Neural progenitor cell (in vitro differentiated cells): Measurements from ENCODE around the gene XYLT1. TPM values are rescaled to one million over a fixed set of nuclear protein-coding genes. Genes with fewer than 3 reads are reported as not detected.

Source experiments
- DNase-seq: peaks from one replicate; pipeline ENCODE4 v3.0.0-alpha.2; 2016; ENCODE audit warnings: low spot score
- H2AFZ ChIP-seq: fragments of 200-600 bp; sonication (generic); replicated peaks from 2 replicates; pipeline ENCODE4 v1.6.1; 2016; ENCODE audit warnings: antibody characterized with exemption
- H3F3A ChIP-seq: fragments of 200-600 bp; sonication (generic); 2 replicates; pipeline ENCODE4 v1.6.1; 2016; ENCODE audit warnings: antibody characterized with exemption, low read depth
- H3K27ac ChIP-seq: fragments of 200-600 bp; sonication (generic); 2 replicates; pipeline ENCODE4 v1.5.1; 2016; ENCODE audit warnings: mild to moderate bottlenecking
- H3K27me3 ChIP-seq: fragments of 200-600 bp; sonication (generic); 2 replicates; pipeline ENCODE4 v1.6.1; 2016; ENCODE audit warnings: mild to moderate bottlenecking, moderate library complexity
- H3K36me3 ChIP-seq: fragments of 200-600 bp; sonication (generic); 2 replicates; pipeline ENCODE4 v1.5.1; 2016
- H3K4me1 ChIP-seq: fragments of 200-600 bp; sonication (generic); 2 replicates; pipeline ENCODE4 v1.6.1; 2016; ENCODE audit warnings: mixed run types
- H3K4me2 ChIP-seq: fragments of 200-600 bp; sonication (generic); 2 replicates; pipeline ENCODE4 v1.6.1; 2016
- H3K4me3 ChIP-seq: fragments of 200-600 bp; sonication (generic); 2 replicates; pipeline ENCODE4 v1.5.1; 2016
- H3K79me2 ChIP-seq: fragments of 200-600 bp; sonication (generic); 2 replicates; pipeline ENCODE4 v1.6.1; 2016; ENCODE audit warnings: low read depth
- H3K9ac ChIP-seq: fragments of 200-600 bp; sonication (generic); 2 replicates; pipeline ENCODE4 v1.6.1; 2016
- H3K9me3 ChIP-seq: fragments of 200-600 bp; sonication (generic); 2 replicates; pipeline ENCODE4 v1.5.1; 2016; ENCODE audit warnings: low read depth
- H4K20me1 ChIP-seq: fragments of 200-600 bp; sonication (generic); 2 replicates; pipeline ENCODE4 v1.6.1; 2016; ENCODE audit warnings: low read depth
- H3K27ac Mint-ChIP-seq: 3 replicates; pipeline ENCODE4 v1.8.0; 2021; ENCODE audit warnings: mixed read lengths
- H3K27me3 Mint-ChIP-seq: 2 replicates; pipeline ENCODE4 v1.8.0; 2022; ENCODE audit warnings: low read depth, mild to moderate bottlenecking, inconsistent platforms, moderate library complexity, mixed read lengths; ENCODE audit not compliant: insufficient read depth
- H3K36me3 Mint-ChIP-seq: 3 replicates; pipeline ENCODE4 v1.8.0; 2021; ENCODE audit warnings: mixed read lengths
- H3K4me1 Mint-ChIP-seq: 3 replicates; pipeline ENCODE4 v1.8.0; 2021; ENCODE audit warnings: mixed read lengths
- H3K4me3 Mint-ChIP-seq: 3 replicates; pipeline ENCODE4 v1.8.0; 2021; ENCODE audit warnings: mild to moderate bottlenecking, moderate library complexity, mixed read lengths
- H3K9me3 Mint-ChIP-seq: 3 replicates; pipeline ENCODE4 v1.8.0; 2020; ENCODE audit warnings: mixed read lengths
- EZH2 ChIP-seq: fragments of 200-600 bp; sonication (generic); IDR thresholded peaks from 2 replicates; pipeline ENCODE4 v1.6.1; 2017; ENCODE audit warnings: antibody characterized with exemption, mild to moderate bottlenecking, moderate library complexity
- EZH2phosphoT487 ChIP-seq: fragments of 200-600 bp; sonication (generic); IDR thresholded peaks from 2 replicates; pipeline ENCODE4 v1.6.1; 2017; ENCODE audit warnings: antibody characterized with exemption
- total RNA-seq: library from RNA; depleted of rRNA; stranded (reverse); fragments of >200 nt; gene quantifications from 2 replicates; pipeline ENCODE4 v1.2.3, GENCODE V29; 2015; ENCODE audit warnings: low replicate concordance
- TF ChIP-seq, protein P1 (sequence below): fragments of 200-600 bp; sonication (generic); IDR thresholded peaks from 2 replicates; pipeline ENCODE4 v1.5.1; 2017; ENCODE audit warnings: antibody characterized with exemption, mild to moderate bottlenecking

The XYLT1 gene
- total RNA-seq, 1 donor from 2014 or later, result 5.9 TPM

DNA sequence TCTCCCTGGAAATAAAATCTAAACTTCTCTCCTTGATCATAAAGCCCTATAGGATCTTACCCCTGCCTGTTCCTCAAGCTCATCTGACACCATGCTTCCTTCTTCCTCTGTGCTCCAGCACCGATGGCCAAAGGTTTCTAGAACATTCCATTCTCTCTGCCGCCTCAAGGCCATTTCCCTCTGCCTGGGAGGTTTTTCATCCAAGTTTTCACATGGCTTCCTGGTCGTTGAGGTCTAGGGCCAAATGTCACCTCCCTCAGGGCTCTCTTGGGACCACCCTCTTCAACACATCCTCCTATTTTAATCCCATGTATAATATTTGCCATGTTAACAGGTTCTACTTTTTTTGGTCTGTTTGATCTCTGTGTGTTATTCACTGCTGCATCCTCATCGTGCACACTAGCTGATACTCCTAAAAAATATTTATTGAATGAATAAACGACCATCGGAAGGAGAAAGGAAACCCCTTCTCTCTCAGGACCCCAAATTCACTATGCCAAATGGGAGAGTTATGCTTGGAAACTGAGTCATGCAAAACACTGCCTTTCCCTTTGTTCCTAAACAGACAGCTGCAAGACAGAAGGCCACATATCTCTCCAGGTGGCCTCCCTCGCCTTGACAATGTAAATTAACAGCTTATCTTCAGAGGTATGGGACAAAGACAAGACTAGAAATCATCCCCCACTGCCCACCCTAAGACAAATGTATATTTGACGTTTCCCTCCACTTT is 78.5 kb downstream of the XYLT1 start:
- Histone ChIP-seq H3K9ac (no peak overlapping the region), H3K27ac (no peak overlapping the region), H3K36me3 (no peaks in the 10 kb centered on the region), H3K27me3 (no peaks in the 10 kb centered on the region), H3K4me2 (peak overlapping the region; percentile 44), H3K9me3 (no peaks in the 10 kb centered on the region), H2AFZ (no peak overlapping the region), H3K79me2 (no peaks in the 10 kb centered on the region), H3F3A (peaks cover 32% of the 10 kb centered on the region), H4K20me1 (no peaks in the 10 kb centered on the region), H3K4me1 (peaks cover 38% of the 10 kb centered on the region), H3K4me3 (no peak overlapping the region)
- Mint-ChIP-seq H3K27me3 (peaks cover 7% of the 10 kb centered on the region), H3K9me3 (no peaks in the 10 kb centered on the region), H3K27ac (no peak overlapping the region), H3K36me3 (peaks cover 2% of the 10 kb centered on the region), H3K4me1 (peaks cover 46% of the 10 kb centered on the region), H3K4me3 (no peak overlapping the region)
- TF ChIP-seq, protein P1, sequence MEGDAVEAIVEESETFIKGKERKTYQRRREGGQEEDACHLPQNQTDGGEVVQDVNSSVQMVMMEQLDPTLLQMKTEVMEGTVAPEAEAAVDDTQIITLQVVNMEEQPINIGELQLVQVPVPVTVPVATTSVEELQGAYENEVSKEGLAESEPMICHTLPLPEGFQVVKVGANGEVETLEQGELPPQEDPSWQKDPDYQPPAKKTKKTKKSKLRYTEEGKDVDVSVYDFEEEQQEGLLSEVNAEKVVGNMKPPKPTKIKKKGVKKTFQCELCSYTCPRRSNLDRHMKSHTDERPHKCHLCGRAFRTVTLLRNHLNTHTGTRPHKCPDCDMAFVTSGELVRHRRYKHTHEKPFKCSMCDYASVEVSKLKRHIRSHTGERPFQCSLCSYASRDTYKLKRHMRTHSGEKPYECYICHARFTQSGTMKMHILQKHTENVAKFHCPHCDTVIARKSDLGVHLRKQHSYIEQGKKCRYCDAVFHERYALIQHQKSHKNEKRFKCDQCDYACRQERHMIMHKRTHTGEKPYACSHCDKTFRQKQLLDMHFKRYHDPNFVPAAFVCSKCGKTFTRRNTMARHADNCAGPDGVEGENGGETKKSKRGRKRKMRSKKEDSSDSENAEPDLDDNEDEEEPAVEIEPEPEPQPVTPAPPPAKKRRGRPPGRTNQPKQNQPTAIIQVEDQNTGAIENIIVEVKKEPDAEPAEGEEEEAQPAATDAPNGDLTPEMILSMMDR, result no peak
- TF ChIP-seq EZH2, result no peak
- TF ChIP-seq EZH2phosphoT487, result no peak
- no peak for DNase-seq

DNA sequence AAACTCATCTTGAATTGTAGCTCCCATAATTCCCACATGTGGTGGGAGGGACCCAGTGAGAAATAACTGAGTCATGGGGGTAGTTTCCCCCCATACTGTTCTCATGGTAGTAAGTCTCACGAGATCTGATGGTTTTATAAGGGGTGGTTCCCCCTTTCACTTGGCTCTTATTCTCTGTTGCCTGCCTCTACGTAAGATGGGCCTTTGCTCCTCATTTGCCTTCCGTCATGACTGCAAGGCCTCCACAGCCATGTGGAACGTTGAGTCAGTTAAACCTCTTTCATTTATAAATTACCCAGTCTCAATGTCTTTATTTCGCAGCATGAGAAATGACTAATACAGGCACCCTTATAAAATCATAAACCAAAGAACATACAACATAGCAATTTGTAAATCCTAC is 79.0 kb downstream of the XYLT1 start:
- Histone ChIP-seq H3K36me3 (no peaks in the 10 kb centered on the region), H3F3A (peaks cover 32% of the 10 kb centered on the region), H3K27ac (no peak overlapping the region), H3K9me3 (no peaks in the 10 kb centered on the region), H3K79me2 (no peaks in the 10 kb centered on the region), H3K9ac (no peak overlapping the region), H3K27me3 (no peaks in the 10 kb centered on the region), H3K4me2 (no peak overlapping the region), H2AFZ (no peak overlapping the region), H3K4me3 (no peak overlapping the region), H4K20me1 (no peaks in the 10 kb centered on the region), H3K4me1 (peaks cover 43% of the 10 kb centered on the region)
- no peak for TF ChIP-seq EZH2
- TF ChIP-seq, protein P1, result no peak
- TF ChIP-seq EZH2phosphoT487, result no peak
- Mint-ChIP-seq H3K27me3 (peaks cover 8% of the 10 kb centered on the region), H3K4me3 (no peak overlapping the region), H3K36me3 (peaks cover 2% of the 10 kb centered on the region), H3K9me3 (no peaks in the 10 kb centered on the region), H3K27ac (no peak overlapping the region), H3K4me1 (peaks cover 43% of the 10 kb centered on the region)
- DNase-seq, result no peak

DNA sequence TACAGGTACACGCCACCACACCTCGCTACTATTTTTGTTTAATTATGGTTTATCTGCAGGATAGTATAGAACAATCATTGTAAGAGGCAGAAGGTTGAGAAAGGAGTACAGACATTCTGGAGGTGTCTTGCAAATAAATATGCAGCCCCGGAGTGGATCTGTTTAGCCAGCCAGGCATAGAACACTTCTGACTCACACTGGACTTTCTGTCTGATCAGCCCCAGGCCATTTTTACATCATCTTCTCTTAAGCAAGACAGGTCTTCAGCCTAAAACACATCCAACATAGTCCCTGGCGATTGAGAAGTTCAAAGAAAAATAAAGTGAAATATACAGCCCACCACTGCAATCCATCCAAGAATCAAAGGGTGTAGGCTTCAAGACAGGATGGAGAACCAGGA is 81.4 kb downstream of the XYLT1 start:
- Mint-ChIP-seq H3K4me3 (no peak overlapping the region), H3K27ac (no peak overlapping the region), H3K9me3 (no peaks in the 10 kb centered on the region), H3K27me3 (peaks cover 7% of the 10 kb centered on the region), H3K36me3 (peaks cover 2% of the 10 kb centered on the region), H3K4me1 (peaks cover 63% of the 10 kb centered on the region)
- no peak overlapping the region for H3K4me3 ChIP-seq
- H3K9ac ChIP-seq, result no peak overlapping the region
- H4K20me1 ChIP-seq, result no peaks in the 10 kb centered on the region
- H3K27me3 ChIP-seq, result no peaks in the 10 kb centered on the region
- H3K4me1 ChIP-seq, result peaks cover 59% of the 10 kb centered on the region
- no peaks in the 10 kb centered on the region for H3K9me3 ChIP-seq
- H3K4me2 ChIP-seq, result no peak overlapping the region
- H2AFZ ChIP-seq, result no peak overlapping the region
- peaks cover 7% of the 10 kb centered on the region for H3K79me2 ChIP-seq
- peaks cover 39% of the 10 kb centered on the region for H3F3A ChIP-seq
- TF ChIP-seq, protein P1, result no peak
- TF ChIP-seq EZH2phosphoT487, result no peak
- TF ChIP-seq EZH2, result no peak
- no peaks in the 10 kb centered on the region for H3K36me3 ChIP-seq
- H3K27ac ChIP-seq, result no peak overlapping the region
- DNase-seq, result no peak
